Uterus (tissue), 2 donors: ENCODE measurements around the gene RAI1.

Experiments used
- CTCF ChIP-seq, 4 experiments: fragments of 200-600 bp in 2 of 4; fragments of 450-650 bp in 2 of 4; sonication (generic) in 2 of 4; IDR thresholded peaks; one replicate each; pipeline ENCODE4 v1.5.1; 2016 to 2019; ENCODE audit warnings: antibody characterized with exemption in 4 of 4, mild to moderate bottlenecking in 2 of 4, moderate library complexity in 1 of 4
- POLR2A ChIP-seq, 2 donors: fragments of 450-650 bp; IDR thresholded peaks; one replicate each; pipeline ENCODE4 v1.6.1; 2016; ENCODE audit warnings: antibody characterized with exemption in 2 of 2, mild to moderate bottlenecking in 1 of 2, moderate library complexity in 1 of 2

GRCh38 chr17:17837380-17837821 is 156.1 kb downstream of the RAI1 start:
- TF ChIP-seq POLR2A (IDR thresholded peaks at IDR 0.05), result no peak
- no peak for TF ChIP-seq CTCF (IDR thresholded peaks at IDR 0.05)
